GM18507 (cell line): Measurements from ENCODE around the gene MBNL2.
"Not testable (repeated sequence)": the region's sequence is repeated elsewhere in the genome, so short reads cannot be mapped to it uniquely, and the experiment has no call there.

Source experiments
- DNase-seq: peaks from one replicate; pipeline ENCODE4 v3.0.0; 2011; ENCODE audit warnings: low read depth; ENCODE audit not compliant: insufficient read length; ENCODE audit errors: extremely low spot score
- FAIRE-seq: peaks from 2 replicates; lab custom pipeline; 2011; peaks lifted over from hg19 to GRCh38; lab: Jason Lieb, UNC

Gene MBNL2

DNA sequence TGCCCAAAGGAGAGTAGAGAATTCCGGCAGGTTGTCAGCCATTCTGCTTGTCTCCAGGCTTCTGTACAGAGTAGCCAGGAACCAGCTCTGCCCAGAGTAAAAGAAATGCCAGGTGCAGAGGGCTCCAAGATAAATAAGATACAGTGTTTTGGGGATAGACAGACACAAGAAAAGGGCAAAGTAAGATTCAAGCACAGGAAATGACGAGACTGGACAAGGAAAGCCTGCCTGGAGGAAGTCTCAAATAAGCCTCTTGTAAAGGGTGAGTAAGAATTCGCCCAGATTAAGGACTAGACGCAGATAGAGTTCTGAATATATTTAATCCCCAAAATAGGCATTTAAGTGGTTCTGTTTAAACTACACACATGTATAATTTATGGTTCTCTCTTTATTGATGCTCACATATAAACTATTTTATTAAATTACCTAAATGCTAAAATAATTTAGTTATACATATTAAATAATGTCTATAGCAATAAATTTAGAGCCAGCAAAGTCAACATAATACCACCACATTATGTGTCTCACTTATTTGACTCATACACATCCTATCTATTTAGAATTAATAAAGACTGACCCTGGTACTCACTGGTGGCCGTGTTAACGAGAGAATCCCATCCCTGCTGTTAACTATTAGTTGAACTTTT is 113.5 kb downstream of the MBNL2 start:
- FAIRE-seq (no peak), DNase-seq (no peak)

- DNase-seq (no peak), FAIRE-seq (no peak)
Observed at GRCh38 chr13:97337985-97338499, 115.9 kb downstream of the MBNL2 start.

DNA sequence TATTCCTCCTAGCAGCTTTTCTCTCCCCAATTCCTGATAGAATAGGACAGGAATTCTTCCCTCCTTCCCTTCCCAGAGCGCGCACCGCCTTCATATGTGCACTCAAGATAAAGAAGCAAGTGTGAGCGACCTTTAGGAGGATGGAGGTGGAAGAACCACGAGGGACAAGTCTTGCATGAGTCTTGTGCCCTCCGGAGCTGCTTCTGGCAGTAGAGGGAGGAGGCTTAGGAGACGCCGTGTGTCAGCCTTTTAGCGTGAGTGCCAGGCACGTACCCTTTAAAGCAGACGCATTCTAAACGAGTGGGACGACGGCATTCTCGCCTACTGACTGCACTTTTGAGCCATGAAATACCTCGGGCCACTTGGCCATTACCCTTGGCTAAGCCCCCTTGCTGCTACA is 116.4 kb downstream of the MBNL2 start:
- no peak for FAIRE-seq
- no peak for DNase-seq

GRCh38 chr13:97339019-97339987 is 117.2 kb downstream of the MBNL2 start:
- peak; percentile 9 for FAIRE-seq
- DNase-seq, result no peak

GRCh38 chr13:97339988-97340749 is 118.0 kb downstream of the MBNL2 start:
- no peak for DNase-seq
- FAIRE-seq, result peak; percentile 59

DNA sequence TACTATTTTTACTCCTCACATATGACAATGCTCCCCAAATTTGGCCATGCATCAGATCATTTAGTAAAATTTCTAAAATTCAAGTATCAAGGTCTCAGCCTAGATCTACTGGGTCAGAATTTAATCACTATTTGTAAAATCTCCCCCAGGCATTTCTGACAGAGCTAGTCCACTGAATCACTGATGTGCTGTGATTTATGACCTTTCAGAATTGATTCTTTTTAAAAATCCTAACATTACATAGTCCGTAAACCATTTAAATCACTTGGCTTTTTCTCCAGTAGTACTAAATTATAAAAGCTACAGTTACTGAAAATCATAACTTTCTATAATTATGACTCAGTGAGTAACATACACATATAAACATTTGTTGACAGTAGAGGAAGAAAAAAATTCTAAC is 119.0 kb downstream of the MBNL2 start:
- no peak for FAIRE-seq
- no peak for DNase-seq

GRCh38 chr13:97342136-97342535 is 120.0 kb downstream of the MBNL2 start:
- DNase-seq, result no peak
- FAIRE-seq, result no peak

DNA sequence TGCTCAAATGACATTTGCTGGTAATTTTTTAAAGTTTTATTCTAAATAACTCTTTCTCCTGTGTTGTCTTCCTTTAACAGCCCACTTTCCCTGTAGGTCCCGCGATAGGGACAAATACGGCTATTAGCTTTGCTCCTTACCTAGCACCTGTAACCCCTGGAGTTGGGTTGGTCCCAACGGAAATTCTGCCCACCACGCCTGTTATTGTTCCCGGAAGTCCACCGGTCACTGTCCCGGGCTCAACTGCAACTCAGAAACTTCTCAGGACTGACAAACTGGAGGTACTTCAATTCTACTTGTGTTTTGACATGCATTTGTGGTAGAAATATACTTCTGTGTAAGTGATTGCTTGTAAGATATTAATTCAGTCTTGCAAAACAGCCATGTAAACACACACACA is 120.8 kb downstream of the MBNL2 start:
- DNase-seq, result no peak
- no peak for FAIRE-seq

GRCh38 chr13:97344265-97345175 is 122.4 kb downstream of the MBNL2 start:
- DNase-seq (no peak), FAIRE-seq (peak; percentile 90)

DNA sequence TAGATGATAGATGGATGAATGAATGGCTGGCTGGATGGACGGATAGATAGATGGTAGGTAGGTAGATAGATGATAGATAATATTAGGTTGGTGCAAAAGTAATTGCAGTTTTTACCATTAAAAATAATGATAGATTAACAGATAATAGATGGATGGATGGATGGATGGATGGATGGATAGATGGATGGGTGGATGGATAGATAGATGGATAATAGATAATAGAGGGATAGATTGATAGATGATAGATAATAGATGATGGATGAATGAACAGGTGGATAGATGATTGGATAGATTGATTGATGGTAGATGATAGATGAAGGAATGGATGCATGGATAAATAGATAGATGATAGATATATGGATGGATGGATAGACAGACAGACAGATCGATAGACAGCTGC is 124.0 kb downstream of the MBNL2 start:
- FAIRE-seq, result no peak
- DNase-seq, result no peak

GRCh38 chr13:97346561-97347254 is 124.6 kb downstream of the MBNL2 start:
- DNase-seq (no peak), FAIRE-seq (no peak)

DNA sequence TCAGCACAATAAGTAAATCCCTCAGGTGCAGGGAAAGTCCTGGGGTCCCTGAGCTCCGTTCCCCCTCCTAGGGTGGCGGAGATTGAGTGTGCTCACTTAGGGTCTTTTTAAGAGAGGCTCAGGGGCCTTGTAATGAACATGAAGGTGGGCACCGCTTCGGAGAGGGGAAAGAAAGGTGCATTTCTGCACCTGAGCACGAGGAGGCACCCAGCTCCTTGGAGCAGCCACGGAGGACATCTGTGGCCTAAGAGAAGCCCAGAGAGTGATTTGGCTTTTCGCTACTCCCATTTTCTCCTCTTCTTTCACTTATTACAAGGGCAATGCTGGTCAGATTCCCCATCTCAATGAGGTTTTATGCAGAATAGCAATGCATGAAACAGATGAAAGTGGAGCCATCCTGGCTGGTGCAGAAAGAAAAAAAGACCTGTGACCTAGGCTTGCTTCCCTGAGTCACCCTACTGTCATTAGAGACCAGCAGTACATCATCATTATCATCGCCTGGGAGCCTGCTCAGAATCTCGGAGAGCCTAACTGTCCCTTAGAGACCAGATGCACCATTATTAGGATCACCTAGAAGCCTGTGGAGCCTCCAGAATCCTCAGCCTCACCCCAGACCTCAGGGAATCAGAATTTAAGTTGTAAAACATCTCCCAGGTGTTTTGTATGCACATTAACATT is 125.3 kb downstream of the MBNL2 start:
- FAIRE-seq (no peak), DNase-seq (no peak)

DNA sequence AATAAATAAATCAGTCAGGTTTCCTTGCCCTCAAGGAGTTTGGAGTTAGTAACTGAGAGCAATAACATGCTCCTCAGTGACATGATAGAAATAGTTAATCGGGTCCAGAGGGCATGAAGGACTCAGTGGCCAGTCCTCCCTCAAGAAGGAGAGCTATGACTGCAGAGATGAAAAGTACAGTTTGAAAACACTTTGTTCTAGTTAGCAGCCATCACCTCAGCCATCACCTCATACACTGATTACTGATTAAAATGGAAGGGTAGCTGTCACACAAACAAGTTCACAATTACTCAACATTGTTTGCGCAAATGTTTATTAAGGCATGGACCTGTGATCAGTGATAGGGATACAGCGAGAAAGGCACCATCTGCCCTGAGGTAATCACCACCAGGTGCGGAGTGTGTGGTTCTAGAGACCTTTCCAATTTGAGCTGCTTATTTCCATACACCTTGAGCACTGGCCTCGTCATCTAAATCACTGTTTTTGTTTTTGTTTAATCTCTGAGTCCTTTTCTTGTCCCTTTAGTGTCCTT is 126.5 kb downstream of the MBNL2 start:
- DNase-seq (no peak), FAIRE-seq (no peak)

GRCh38 chr13:97352012-97352411 is 129.9 kb downstream of the MBNL2 start:
- not testable (repeated sequence) for FAIRE-seq, DNase-seq

DNA sequence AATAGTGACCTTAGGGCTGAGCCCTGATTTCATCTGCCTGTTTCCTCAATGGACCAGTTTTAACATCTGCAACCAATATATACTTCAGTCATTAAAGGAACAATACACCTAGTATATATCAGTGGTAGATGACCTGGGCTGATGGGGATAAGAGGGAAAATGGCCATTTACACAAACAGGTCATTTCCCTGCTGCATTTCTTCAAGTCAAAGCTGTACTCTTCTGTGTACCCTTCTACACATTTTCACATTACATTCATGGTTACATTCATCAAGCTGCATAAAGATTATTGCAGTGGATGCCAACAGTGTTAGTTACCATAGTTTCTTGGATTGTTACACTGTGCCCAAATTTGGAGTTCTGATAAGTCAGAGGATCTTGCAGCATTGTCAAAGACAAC is 130.7 kb downstream of the MBNL2 start:
- DNase-seq (no peak), FAIRE-seq (no peak)

- DNase-seq (no peak), FAIRE-seq (no peak)
Observed at GRCh38 chr13:97353927-97354675, 132.0 kb downstream of the MBNL2 start.

GRCh38 chr13:97354808-97355207 is 132.7 kb downstream of the MBNL2 start:
- FAIRE-seq (no peak), DNase-seq (no peak)
